ENCODE results near the gene ELOVL3. TPM values are rescaled to one million over a fixed set of nuclear protein-coding genes. Genes with fewer than 3 reads are reported as not detected.

Gene ELOVL3
- total RNA-seq, 2 experiments from 2014 or later = 0.48 TPM; not detected in 1

GRCh38 chr10:102230264-102230860 is 4.3 kb downstream of the ELOVL3 start:
- H4K20me1 ChIP-seq (ENCODE audit: insufficient read depth, low read length) = no peaks in the 10 kb centered on the region
- H3K9me3 ChIP-seq (ENCODE audit: low read length) = no peaks in the 10 kb centered on the region
- intact Hi-C loops (cut with micrococcal nuclease; ENCODE audit: unreplicated experiment) = loop anchor here (1.0 kb wide), 1 partner anchor 169 kb away; no protein-coding TSS in a partner anchor
- no TSS peak for BruUV-seq (replicated peaks)
- no peaks in the 10 kb centered on the region for H3K79me2 ChIP-seq (ENCODE audit: insufficient read depth, low read depth, low read length)
- CTCF ChIA-PET (ENCODE audit: unreplicated experiment) = interaction anchor here (1.0 to 1.4 kb wide), 2 partner anchors 117 to 122 kb away, joined by 3 to 9 read pairs; no protein-coding TSS in a partner anchor
- H3K27ac ChIP-seq (ENCODE audit: low read depth, low read length, poor library complexity, severe bottlenecking) = no peak overlapping the region
- no peak overlapping the region for H3K4me3 ChIP-seq (ENCODE audit: low read depth, low read length, poor library complexity, severe bottlenecking)
- H2AFZ ChIP-seq (ENCODE audit: low read length) = no peak overlapping the region
- DNase-seq (ENCODE audit: low spot score) = no peak
- no peak overlapping the region; the same call in 1 of the 2 replicates for H3K4me2 ChIP-seq (ENCODE audit: low read length)
- no peak for TF ChIP-seq CTCF (conservative IDR thresholded peaks at IDR 0.05; ENCODE audit: low read length)
- TF ChIP-seq EZH2phosphoT487 (IDR thresholded peaks at IDR 0.05; ENCODE audit: borderline replicate concordance, low read depth, low read length) = no peak
- H3K36me3 ChIP-seq (ENCODE audit: insufficient read depth, low read length) = no peaks in the 10 kb centered on the region
- H3K9me2 ChIP-seq (ENCODE audit: insufficient read depth, low read length) = no peaks in the 10 kb centered on the region
- H3K4me1 ChIP-seq (ENCODE audit: insufficient read depth, low read length, poor library complexity, severe bottlenecking) = peaks cover 3% of the 10 kb centered on the region
- POLR2A ChIA-PET = interaction anchor here (0.8 kb wide), 1 partner anchor 11 kb away, joined by 3 read pairs; no protein-coding TSS in a partner anchor

GRCh38 chr10:102230861-102231356 is 4.8 kb downstream of the ELOVL3 start:
- H3K4me2 ChIP-seq (ENCODE audit: low read length) = no peak overlapping the region; the same call in 1 of the 2 replicates
- CTCF ChIA-PET (ENCODE audit: unreplicated experiment) = no interaction called here
- POLR2A ChIA-PET = no interaction called here

More at GRCh38 chr10:102230861-102231356, 4.8 kb downstream of the ELOVL3 start:
- Histone ChIP-seq H2AFZ (ENCODE audit: low read length) (no peak overlapping the region), H3K27ac (ENCODE audit: low read depth, low read length, poor library complexity, severe bottlenecking) (no peak overlapping the region), H3K4me1 (ENCODE audit: insufficient read depth, low read length, poor library complexity, severe bottlenecking) (peaks cover 3% of the 10 kb centered on the region), H3K9me2 (ENCODE audit: insufficient read depth, low read length) (no peaks in the 10 kb centered on the region), H3K9me3 (ENCODE audit: low read length) (no peaks in the 10 kb centered on the region), H3K36me3 (ENCODE audit: insufficient read depth, low read length) (no peaks in the 10 kb centered on the region), H3K4me3 (ENCODE audit: low read depth, low read length, poor library complexity, severe bottlenecking) (no peak overlapping the region), H3K79me2 (ENCODE audit: insufficient read depth, low read depth, low read length) (no peaks in the 10 kb centered on the region), H4K20me1 (ENCODE audit: insufficient read depth, low read length) (no peaks in the 10 kb centered on the region)
- BruUV-seq (replicated peaks) = no TSS peak
- DNase-seq (ENCODE audit: low spot score) = no peak
- TF ChIP-seq EZH2phosphoT487 (IDR thresholded peaks at IDR 0.05; ENCODE audit: borderline replicate concordance, low read depth, low read length) (no peak), CTCF (conservative IDR thresholded peaks at IDR 0.05; ENCODE audit: low read length) (no peak)
- intact Hi-C loops (cut with micrococcal nuclease; ENCODE audit: unreplicated experiment) = loop anchor here (1.0 kb wide), 1 partner anchor 168 kb away; no protein-coding TSS in a partner anchor

Data from OCI-LY7 (cell line).